ENCODE results near the gene KBTBD8.

DNA sequence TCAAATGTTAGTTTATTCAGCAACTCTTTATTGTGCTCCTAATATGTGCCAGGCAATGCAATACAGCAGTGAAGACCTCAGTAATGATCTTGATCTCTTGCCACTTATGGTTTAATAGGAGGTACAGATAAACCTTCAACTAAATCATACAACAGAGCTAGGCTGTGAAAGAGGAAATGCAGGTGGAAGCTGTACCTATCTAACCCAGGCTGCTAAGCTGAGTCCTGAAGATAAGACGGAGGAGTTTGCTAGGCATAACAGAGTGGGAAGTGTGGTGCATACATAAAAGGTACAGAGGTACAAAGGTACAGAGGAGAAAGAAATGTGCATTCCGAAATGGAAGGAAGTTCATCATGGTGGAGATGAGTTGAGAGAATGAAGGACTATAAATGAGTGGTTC lies 35.0 kb downstream of the KBTBD8 start:
- no peak for TF ChIP-seq EZH2 (IDR thresholded peaks at IDR 0.05; ENCODE audit: borderline replicate concordance, low read depth, low read length, severe bottlenecking)
- TF ChIP-seq, protein P1, sequence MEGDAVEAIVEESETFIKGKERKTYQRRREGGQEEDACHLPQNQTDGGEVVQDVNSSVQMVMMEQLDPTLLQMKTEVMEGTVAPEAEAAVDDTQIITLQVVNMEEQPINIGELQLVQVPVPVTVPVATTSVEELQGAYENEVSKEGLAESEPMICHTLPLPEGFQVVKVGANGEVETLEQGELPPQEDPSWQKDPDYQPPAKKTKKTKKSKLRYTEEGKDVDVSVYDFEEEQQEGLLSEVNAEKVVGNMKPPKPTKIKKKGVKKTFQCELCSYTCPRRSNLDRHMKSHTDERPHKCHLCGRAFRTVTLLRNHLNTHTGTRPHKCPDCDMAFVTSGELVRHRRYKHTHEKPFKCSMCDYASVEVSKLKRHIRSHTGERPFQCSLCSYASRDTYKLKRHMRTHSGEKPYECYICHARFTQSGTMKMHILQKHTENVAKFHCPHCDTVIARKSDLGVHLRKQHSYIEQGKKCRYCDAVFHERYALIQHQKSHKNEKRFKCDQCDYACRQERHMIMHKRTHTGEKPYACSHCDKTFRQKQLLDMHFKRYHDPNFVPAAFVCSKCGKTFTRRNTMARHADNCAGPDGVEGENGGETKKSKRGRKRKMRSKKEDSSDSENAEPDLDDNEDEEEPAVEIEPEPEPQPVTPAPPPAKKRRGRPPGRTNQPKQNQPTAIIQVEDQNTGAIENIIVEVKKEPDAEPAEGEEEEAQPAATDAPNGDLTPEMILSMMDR (IDR thresholded peaks at IDR 0.05; ENCODE audit: borderline replicate concordance, extremely low read depth, low read length, poor library complexity, severe bottlenecking), result no peak
